ENCODE results near the gene DIP2B. TPM values are rescaled to one million over a fixed set of nuclear protein-coding genes. Genes with fewer than 3 reads are reported as not detected.
"Not testable (repeated sequence)": the region's sequence is repeated elsewhere in the genome, so short reads cannot be mapped to it uniquely, and the experiment has no call there.

The DIP2B gene
- polyA plus RNA-seq, 4 donors, result 20.5 to 24.6 (median 23.4) TPM

GRCh38 chr12:50751948-50752721 lies 247.3 kb downstream of the DIP2B start:
- no peak for DNase-seq (ENCODE audit: low read depth in 4 of 4, low spot score in 2 of 4)

GRCh38 chr12:50753232-50753769 lies 248.5 kb downstream of the DIP2B start:
- DNase-seq (ENCODE audit: low read depth in 4 of 4, low spot score in 2 of 4), result no peak

- peak; percentile 73 to 85 (median 82) for DNase-seq (ENCODE audit: low read depth in 4 of 4, low spot score in 2 of 4)
Observed at GRCh38 chr12:50763639-50764285, 259.0 kb downstream of the DIP2B start, which contains the start of gene ATF1. Gene ATF1, plus strand, starts transcription at chr12:50764101. Its CDS starts 16,045 bp downstream, at chr12:50780146.

- DNase-seq (ENCODE audit: low read depth in 4 of 4, low spot score in 2 of 4), result peak; percentile 20 to 45 (median 28)
Observed at GRCh38 chr12:50764286-50765094, 259.7 kb downstream of the DIP2B start.

- peak; percentile 16 to 44 (median 24) for DNase-seq (ENCODE audit: low read depth in 4 of 4, low spot score in 2 of 4)
Observed at GRCh38 chr12:50765095-50765911, 260.5 kb downstream of the DIP2B start.

GRCh38 chr12:50768391-50768790 lies 263.6 kb downstream of the DIP2B start:
- no peak for DNase-seq (ENCODE audit: low read depth in 4 of 4, low spot score in 2 of 4)

- DNase-seq (ENCODE audit: low read depth in 4 of 4, low spot score in 2 of 4), result not testable (repeated sequence)
Observed at GRCh38 chr12:50768813-50769212, 264.0 kb downstream of the DIP2B start.

GRCh38 chr12:50771409-50771808 lies 266.6 kb downstream of the DIP2B start:
- DNase-seq (ENCODE audit: low read depth in 4 of 4, low spot score in 2 of 4), result no peak

GRCh38 chr12:50772470-50772869 lies 267.7 kb downstream of the DIP2B start:
- no peak for DNase-seq (ENCODE audit: low read depth in 4 of 4, low spot score in 2 of 4)

- no peak for DNase-seq (ENCODE audit: low read depth in 4 of 4, low spot score in 2 of 4)
Observed at GRCh38 chr12:50772877-50773276, 268.1 kb downstream of the DIP2B start.

GRCh38 chr12:50775251-50775650 lies 270.5 kb downstream of the DIP2B start:
- no peak for DNase-seq (ENCODE audit: low read depth in 4 of 4, low spot score in 2 of 4)

GRCh38 chr12:50776749-50777728 lies 272.3 kb downstream of the DIP2B start:
- no peak for DNase-seq (ENCODE audit: low read depth in 4 of 4, low spot score in 2 of 4)

GRCh38 chr12:50778663-50779590 lies 274.1 kb downstream of the DIP2B start:
- DNase-seq (ENCODE audit: low read depth in 4 of 4, low spot score in 2 of 4), result no peak

- DNase-seq (ENCODE audit: low read depth in 4 of 4, low spot score in 2 of 4), result no peak
Observed at GRCh38 chr12:50780013-50780412, 275.2 kb downstream of the DIP2B start.

GRCh38 chr12:50784501-50784900 lies 279.7 kb downstream of the DIP2B start:
- no peak for DNase-seq (ENCODE audit: low read depth in 4 of 4, low spot score in 2 of 4)

GRCh38 chr12:50785406-50786001 lies 280.7 kb downstream of the DIP2B start:
- no peak for DNase-seq (ENCODE audit: low read depth in 4 of 4, low spot score in 2 of 4)

- no peak for DNase-seq (ENCODE audit: low read depth in 4 of 4, low spot score in 2 of 4)
Observed at GRCh38 chr12:50786498-50787231, 281.9 kb downstream of the DIP2B start.

All from left renal cortex interstitium (tissue), 4 donors.